ENCODE results near the gene TMEM167A.

DNA sequence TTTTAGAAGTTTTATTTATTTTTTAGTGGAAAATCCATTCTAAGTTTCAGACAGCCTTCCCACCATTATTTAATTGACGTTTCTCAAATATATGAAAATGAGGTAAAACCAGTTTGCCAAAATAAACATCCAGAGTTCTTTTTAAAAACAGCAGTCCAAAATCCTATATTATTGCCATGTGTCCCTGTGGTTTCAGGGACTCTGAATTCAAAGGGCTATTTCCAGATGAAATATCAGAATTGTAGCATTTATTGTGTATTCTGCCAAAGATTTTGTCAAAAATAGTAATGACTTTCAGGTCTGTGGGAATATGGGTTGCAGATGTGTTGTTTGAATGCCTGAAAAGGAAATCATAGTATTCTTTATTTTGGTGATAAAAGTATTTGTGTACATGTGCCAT is 41.8 kb upstream of the TMEM167A start:
- TF ChIP-seq, protein P1, sequence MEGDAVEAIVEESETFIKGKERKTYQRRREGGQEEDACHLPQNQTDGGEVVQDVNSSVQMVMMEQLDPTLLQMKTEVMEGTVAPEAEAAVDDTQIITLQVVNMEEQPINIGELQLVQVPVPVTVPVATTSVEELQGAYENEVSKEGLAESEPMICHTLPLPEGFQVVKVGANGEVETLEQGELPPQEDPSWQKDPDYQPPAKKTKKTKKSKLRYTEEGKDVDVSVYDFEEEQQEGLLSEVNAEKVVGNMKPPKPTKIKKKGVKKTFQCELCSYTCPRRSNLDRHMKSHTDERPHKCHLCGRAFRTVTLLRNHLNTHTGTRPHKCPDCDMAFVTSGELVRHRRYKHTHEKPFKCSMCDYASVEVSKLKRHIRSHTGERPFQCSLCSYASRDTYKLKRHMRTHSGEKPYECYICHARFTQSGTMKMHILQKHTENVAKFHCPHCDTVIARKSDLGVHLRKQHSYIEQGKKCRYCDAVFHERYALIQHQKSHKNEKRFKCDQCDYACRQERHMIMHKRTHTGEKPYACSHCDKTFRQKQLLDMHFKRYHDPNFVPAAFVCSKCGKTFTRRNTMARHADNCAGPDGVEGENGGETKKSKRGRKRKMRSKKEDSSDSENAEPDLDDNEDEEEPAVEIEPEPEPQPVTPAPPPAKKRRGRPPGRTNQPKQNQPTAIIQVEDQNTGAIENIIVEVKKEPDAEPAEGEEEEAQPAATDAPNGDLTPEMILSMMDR (IDR thresholded peaks at IDR 0.05): no peak
- TF ChIP-seq POLR2A (IDR thresholded peaks at IDR 0.05) (no peak), POLR2AphosphoS5 (IDR thresholded peaks at IDR 0.05) (no peak)
